ENCODE results near the gene SHROOM4.

DNA sequence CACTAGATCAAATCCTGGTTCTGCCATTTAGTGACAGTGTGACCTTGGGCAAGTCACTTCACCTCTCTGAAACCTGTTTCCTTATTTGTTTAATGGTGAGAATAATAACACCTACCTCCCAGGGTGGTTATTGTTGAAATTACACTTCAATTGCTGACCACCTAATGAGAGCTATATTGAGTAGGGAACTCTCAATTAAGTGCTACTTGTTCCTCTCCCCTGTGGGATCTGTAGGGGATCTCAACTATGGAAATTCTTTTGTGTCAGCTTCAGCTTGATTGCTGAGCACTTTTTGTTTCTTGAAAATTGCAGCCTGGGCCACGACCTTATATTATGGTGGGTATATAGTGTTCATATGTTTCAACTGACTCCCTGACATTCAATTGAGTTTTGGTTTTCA lies 102.1 kb downstream of the SHROOM4 start:
- TF ChIP-seq, protein P1, sequence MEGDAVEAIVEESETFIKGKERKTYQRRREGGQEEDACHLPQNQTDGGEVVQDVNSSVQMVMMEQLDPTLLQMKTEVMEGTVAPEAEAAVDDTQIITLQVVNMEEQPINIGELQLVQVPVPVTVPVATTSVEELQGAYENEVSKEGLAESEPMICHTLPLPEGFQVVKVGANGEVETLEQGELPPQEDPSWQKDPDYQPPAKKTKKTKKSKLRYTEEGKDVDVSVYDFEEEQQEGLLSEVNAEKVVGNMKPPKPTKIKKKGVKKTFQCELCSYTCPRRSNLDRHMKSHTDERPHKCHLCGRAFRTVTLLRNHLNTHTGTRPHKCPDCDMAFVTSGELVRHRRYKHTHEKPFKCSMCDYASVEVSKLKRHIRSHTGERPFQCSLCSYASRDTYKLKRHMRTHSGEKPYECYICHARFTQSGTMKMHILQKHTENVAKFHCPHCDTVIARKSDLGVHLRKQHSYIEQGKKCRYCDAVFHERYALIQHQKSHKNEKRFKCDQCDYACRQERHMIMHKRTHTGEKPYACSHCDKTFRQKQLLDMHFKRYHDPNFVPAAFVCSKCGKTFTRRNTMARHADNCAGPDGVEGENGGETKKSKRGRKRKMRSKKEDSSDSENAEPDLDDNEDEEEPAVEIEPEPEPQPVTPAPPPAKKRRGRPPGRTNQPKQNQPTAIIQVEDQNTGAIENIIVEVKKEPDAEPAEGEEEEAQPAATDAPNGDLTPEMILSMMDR (IDR thresholded peaks at IDR 0.05), result no peak
- no peak for TF ChIP-seq EZH2 (IDR thresholded peaks at IDR 0.05; ENCODE audit: borderline replicate concordance, insufficient read depth, low read depth, low read length, poor library complexity, severe bottlenecking)
